Neural cell (in vitro differentiated cells): Measurements from ENCODE around the gene ARHGEF11.

Source experiments
- EP300 ChIP-seq: fragments of 450-650 bp; conservative IDR thresholded peaks from 2 replicates; pipeline ENCODE4 v1.6.1; 2014; ENCODE audit warnings: antibody characterized with exemption, mild to moderate bottlenecking, moderate library complexity; ENCODE audit not compliant: poor library complexity, severe bottlenecking
- EZH2 ChIP-seq: fragments of 200-600, 300-800 bp; shearing (Covaris generic), sonication (generic); IDR thresholded peaks from 2 replicates; pipeline ENCODE4 v1.6.1; 2014; ENCODE audit warnings: antibody characterized with exemption, low read length, borderline replicate concordance, mild to moderate bottlenecking; ENCODE audit not compliant: insufficient read depth, poor library complexity, severe bottlenecking
- POLR2AphosphoS5 ChIP-seq: IDR thresholded peaks from 2 replicates; pipeline ENCODE4 v1.6.1; 2012
- RAD21 ChIP-seq: fragments of 450-650 bp; conservative IDR thresholded peaks from 2 replicates; pipeline ENCODE4 v1.6.1; 2014; ENCODE audit warnings: antibody characterized with exemption, mild to moderate bottlenecking, moderate library complexity
- SMC3 ChIP-seq: fragments of 450-650 bp; conservative IDR thresholded peaks from 2 replicates; pipeline ENCODE4 v1.6.1; 2014; ENCODE audit warnings: antibody characterized with exemption, mild to moderate bottlenecking, moderate library complexity; ENCODE audit not compliant: poor library complexity
- TAF1 ChIP-seq: IDR thresholded peaks from 2 replicates; pipeline ENCODE4 v1.6.1; 2012; ENCODE audit warnings: low read depth
- TF ChIP-seq, protein P1 (sequence below): fragments of 450-650 bp; IDR thresholded peaks from 2 replicates; pipeline ENCODE4 v1.5.1; 2014; ENCODE audit warnings: antibody characterized with exemption, mild to moderate bottlenecking, moderate library complexity; ENCODE audit not compliant: poor library complexity, severe bottlenecking
- TF ChIP-seq, protein P2 (sequence below): IDR thresholded peaks from 2 replicates; pipeline ENCODE4 v1.6.1; 2012; ENCODE audit warnings: borderline replicate concordance

DNA sequence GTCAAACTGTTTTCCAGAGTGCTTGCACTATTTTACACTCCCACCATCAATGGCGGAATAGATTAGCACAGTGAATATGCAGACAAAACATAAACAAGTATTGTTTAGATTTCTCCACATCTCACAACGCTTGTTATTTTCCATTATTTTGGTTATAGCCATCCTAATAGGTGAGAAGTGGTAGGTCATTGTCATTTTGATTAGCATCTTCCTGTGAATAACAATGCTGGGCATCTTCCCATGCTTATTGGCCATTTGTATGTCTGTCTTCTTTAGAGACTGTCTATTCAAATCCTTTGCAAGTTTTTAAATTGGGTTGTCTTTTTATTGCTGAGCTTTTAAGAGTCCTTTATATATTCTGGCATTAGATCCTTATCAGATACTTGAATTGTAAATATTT is 70.5 kb downstream of the ARHGEF11 start:
- no peak for TF ChIP-seq EZH2
- TF ChIP-seq, protein P1, sequence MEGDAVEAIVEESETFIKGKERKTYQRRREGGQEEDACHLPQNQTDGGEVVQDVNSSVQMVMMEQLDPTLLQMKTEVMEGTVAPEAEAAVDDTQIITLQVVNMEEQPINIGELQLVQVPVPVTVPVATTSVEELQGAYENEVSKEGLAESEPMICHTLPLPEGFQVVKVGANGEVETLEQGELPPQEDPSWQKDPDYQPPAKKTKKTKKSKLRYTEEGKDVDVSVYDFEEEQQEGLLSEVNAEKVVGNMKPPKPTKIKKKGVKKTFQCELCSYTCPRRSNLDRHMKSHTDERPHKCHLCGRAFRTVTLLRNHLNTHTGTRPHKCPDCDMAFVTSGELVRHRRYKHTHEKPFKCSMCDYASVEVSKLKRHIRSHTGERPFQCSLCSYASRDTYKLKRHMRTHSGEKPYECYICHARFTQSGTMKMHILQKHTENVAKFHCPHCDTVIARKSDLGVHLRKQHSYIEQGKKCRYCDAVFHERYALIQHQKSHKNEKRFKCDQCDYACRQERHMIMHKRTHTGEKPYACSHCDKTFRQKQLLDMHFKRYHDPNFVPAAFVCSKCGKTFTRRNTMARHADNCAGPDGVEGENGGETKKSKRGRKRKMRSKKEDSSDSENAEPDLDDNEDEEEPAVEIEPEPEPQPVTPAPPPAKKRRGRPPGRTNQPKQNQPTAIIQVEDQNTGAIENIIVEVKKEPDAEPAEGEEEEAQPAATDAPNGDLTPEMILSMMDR: no peak
- no peak for TF ChIP-seq SMC3
- TF ChIP-seq POLR2AphosphoS5: no peak
- TF ChIP-seq, protein P2, sequence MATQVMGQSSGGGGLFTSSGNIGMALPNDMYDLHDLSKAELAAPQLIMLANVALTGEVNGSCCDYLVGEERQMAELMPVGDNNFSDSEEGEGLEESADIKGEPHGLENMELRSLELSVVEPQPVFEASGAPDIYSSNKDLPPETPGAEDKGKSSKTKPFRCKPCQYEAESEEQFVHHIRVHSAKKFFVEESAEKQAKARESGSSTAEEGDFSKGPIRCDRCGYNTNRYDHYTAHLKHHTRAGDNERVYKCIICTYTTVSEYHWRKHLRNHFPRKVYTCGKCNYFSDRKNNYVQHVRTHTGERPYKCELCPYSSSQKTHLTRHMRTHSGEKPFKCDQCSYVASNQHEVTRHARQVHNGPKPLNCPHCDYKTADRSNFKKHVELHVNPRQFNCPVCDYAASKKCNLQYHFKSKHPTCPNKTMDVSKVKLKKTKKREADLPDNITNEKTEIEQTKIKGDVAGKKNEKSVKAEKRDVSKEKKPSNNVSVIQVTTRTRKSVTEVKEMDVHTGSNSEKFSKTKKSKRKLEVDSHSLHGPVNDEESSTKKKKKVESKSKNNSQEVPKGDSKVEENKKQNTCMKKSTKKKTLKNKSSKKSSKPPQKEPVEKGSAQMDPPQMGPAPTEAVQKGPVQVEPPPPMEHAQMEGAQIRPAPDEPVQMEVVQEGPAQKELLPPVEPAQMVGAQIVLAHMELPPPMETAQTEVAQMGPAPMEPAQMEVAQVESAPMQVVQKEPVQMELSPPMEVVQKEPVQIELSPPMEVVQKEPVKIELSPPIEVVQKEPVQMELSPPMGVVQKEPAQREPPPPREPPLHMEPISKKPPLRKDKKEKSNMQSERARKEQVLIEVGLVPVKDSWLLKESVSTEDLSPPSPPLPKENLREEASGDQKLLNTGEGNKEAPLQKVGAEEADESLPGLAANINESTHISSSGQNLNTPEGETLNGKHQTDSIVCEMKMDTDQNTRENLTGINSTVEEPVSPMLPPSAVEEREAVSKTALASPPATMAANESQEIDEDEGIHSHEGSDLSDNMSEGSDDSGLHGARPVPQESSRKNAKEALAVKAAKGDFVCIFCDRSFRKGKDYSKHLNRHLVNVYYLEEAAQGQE: no peak
- no peak for TF ChIP-seq EP300
- no peak for TF ChIP-seq TAF1
- no peak for TF ChIP-seq RAD21
